ENCODE measurements around the gene ETNPPL. TPM values are rescaled to one million over a fixed set of nuclear protein-coding genes. Genes with fewer than 3 reads are reported as not detected.

The ETNPPL gene
- total RNA-seq, 1 experiment from 2014 or later, result 0.66 TPM

DNA sequence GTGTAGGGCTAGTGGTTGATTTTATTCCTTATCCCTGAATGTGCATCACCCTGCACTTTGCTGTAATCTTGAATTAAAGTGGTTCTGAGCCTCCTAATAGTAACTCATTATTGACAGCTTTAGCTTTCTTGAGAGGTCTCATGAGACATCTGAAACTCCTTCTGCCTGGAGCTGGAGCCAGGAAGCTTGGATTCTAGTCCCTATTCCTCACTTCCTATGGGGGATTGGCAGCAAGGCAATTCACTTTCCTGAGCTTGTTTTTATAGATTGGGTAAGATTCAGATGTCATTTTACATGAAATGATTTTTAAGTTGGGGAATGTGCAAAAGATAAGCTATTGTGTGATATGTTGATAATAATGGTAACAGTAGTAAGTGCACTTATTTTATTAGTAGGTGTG is 17.1 kb upstream of the ETNPPL start:
- ChIA-PET CTCF (interaction anchor here (0.5 kb wide), 1 partner anchor 12 kb away, joined by 3 read pairs; no protein-coding TSS in a partner anchor), POLR2A (no interaction called here)
- Mint-ChIP-seq H3K4me3 (no peak overlapping the region), H3K4me1 (no peaks in the 10 kb centered on the region), H3K36me3 (no peaks in the 10 kb centered on the region), H3K9me3 (no peaks in the 10 kb centered on the region), H3K27ac (no peak overlapping the region), H3K27me3 (ENCODE audit: low read depth) (no peaks in the 10 kb centered on the region)
- TF ChIP-seq EMX1 (CRISPR knock-in tag; IDR thresholded peaks at IDR 0.05), result no peak
- no peak for ATAC-seq
- DNase-seq (ENCODE audit: low spot score), result no peak

DNA sequence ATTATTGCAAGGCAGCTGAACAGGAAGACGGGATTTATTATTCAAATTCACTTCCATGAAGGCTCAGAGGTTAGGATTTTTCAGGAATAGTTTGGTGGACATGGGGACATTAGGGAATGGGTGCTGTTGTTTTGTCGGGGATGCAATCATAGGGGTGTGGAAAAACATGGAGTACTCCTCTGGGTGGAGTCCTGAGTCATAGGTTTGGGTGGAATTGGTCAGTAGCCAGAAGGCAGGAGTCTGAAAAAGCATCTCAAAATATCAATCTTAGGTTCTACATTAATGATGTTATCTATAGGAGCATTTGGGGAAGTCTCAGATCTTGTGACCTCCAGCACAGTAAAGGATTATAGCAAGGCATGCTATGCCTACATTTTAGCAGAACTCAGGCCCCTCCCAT is 14.5 kb upstream of the ETNPPL start:
- TF ChIP-seq, protein P1, sequence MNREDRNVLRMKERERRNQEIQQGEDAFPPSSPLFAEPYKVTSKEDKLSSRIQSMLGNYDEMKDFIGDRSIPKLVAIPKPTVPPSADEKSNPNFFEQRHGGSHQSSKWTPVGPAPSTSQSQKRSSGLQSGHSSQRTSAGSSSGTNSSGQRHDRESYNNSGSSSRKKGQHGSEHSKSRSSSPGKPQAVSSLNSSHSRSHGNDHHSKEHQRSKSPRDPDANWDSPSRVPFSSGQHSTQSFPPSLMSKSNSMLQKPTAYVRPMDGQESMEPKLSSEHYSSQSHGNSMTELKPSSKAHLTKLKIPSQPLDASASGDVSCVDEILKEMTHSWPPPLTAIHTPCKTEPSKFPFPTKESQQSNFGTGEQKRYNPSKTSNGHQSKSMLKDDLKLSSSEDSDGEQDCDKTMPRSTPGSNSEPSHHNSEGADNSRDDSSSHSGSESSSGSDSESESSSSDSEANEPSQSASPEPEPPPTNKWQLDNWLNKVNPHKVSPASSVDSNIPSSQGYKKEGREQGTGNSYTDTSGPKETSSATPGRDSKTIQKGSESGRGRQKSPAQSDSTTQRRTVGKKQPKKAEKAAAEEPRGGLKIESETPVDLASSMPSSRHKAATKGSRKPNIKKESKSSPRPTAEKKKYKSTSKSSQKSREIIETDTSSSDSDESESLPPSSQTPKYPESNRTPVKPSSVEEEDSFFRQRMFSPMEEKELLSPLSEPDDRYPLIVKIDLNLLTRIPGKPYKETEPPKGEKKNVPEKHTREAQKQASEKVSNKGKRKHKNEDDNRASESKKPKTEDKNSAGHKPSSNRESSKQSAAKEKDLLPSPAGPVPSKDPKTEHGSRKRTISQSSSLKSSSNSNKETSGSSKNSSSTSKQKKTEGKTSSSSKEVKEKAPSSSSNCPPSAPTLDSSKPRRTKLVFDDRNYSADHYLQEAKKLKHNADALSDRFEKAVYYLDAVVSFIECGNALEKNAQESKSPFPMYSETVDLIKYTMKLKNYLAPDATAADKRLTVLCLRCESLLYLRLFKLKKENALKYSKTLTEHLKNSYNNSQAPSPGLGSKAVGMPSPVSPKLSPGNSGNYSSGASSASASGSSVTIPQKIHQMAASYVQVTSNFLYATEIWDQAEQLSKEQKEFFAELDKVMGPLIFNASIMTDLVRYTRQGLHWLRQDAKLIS (CRISPR knock-in tag; IDR thresholded peaks at IDR 0.05; ENCODE audit: borderline replicate concordance), result no peak
- TF ChIP-seq, protein P2, sequence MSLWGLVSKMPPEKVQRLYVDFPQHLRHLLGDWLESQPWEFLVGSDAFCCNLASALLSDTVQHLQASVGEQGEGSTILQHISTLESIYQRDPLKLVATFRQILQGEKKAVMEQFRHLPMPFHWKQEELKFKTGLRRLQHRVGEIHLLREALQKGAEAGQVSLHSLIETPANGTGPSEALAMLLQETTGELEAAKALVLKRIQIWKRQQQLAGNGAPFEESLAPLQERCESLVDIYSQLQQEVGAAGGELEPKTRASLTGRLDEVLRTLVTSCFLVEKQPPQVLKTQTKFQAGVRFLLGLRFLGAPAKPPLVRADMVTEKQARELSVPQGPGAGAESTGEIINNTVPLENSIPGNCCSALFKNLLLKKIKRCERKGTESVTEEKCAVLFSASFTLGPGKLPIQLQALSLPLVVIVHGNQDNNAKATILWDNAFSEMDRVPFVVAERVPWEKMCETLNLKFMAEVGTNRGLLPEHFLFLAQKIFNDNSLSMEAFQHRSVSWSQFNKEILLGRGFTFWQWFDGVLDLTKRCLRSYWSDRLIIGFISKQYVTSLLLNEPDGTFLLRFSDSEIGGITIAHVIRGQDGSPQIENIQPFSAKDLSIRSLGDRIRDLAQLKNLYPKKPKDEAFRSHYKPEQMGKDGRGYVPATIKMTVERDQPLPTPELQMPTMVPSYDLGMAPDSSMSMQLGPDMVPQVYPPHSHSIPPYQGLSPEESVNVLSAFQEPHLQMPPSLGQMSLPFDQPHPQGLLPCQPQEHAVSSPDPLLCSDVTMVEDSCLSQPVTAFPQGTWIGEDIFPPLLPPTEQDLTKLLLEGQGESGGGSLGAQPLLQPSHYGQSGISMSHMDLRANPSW (CRISPR knock-in tag; conservative IDR thresholded peaks at IDR 0.05; ENCODE audit: low read depth), result no peak
- no peak for TF ChIP-seq TEAD4 (CRISPR knock-in tag; IDR thresholded peaks at IDR 0.05)
- TF ChIP-seq, protein P3, sequence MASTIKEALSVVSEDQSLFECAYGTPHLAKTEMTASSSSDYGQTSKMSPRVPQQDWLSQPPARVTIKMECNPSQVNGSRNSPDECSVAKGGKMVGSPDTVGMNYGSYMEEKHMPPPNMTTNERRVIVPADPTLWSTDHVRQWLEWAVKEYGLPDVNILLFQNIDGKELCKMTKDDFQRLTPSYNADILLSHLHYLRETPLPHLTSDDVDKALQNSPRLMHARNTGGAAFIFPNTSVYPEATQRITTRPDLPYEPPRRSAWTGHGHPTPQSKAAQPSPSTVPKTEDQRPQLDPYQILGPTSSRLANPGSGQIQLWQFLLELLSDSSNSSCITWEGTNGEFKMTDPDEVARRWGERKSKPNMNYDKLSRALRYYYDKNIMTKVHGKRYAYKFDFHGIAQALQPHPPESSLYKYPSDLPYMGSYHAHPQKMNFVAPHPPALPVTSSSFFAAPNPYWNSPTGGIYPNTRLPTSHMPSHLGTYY (CRISPR knock-in tag; IDR thresholded peaks at IDR 0.05), result no peak
- TF ChIP-seq ELF4 (CRISPR knock-in tag; IDR thresholded peaks at IDR 0.05; ENCODE audit: low read depth), result no peak
- TF ChIP-seq, protein P4, sequence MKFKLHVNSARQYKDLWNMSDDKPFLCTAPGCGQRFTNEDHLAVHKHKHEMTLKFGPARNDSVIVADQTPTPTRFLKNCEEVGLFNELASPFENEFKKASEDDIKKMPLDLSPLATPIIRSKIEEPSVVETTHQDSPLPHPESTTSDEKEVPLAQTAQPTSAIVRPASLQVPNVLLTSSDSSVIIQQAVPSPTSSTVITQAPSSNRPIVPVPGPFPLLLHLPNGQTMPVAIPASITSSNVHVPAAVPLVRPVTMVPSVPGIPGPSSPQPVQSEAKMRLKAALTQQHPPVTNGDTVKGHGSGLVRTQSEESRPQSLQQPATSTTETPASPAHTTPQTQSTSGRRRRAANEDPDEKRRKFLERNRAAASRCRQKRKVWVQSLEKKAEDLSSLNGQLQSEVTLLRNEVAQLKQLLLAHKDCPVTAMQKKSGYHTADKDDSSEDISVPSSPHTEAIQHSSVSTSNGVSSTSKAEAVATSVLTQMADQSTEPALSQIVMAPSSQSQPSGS (CRISPR knock-in tag; IDR thresholded peaks at IDR 0.05; ENCODE audit: borderline replicate concordance, low read depth), result no peak
- no peaks in the 10 kb centered on the region for H3K36me3 Mint-ChIP-seq
- ATAC-seq, result no peak
- no peak for DNase-seq (ENCODE audit: low spot score)
- H3K4me1 Mint-ChIP-seq, result no peaks in the 10 kb centered on the region
- H3K9me3 Mint-ChIP-seq, result no peaks in the 10 kb centered on the region
- no peaks in the 10 kb centered on the region for H3K27me3 Mint-ChIP-seq (ENCODE audit: low read depth)
- CTCF ChIA-PET, result interaction anchor here (1.2 kb wide), 1 partner anchor 15 kb away, joined by 3 read pairs; the partner anchor contains the start of gene ETNPPL
- POLR2A ChIA-PET, result no interaction called here
- H3K27ac Mint-ChIP-seq, result no peak overlapping the region
- H3K4me3 Mint-ChIP-seq, result no peak overlapping the region

DNA sequence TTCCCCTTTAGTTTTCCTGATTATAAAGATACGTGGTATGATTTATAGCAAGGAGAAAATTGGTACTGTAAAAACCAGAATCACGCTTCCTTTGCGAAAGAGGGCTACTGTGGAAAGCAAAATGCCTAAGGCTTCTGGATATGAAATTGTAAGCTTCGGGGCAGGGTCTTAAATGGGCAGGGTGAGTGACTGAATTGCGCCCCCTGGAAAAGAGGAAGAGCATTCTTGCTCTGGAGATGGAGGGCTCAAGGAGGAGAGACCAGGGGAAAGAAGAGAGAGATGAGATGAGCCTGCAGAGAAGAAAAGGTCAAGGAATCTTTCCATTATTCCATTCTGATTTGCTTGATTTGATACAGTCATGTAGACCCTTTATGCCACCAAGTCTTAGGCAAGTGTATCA is 13.1 kb upstream of the ETNPPL start:
- peaks cover 6% of the 10 kb centered on the region; the same call in 1 of the 2 replicates for H3K27me3 Mint-ChIP-seq (ENCODE audit: low read depth)
- H3K4me1 Mint-ChIP-seq, result peaks cover 3% of the 10 kb centered on the region
- POLR2A ChIA-PET, result no interaction called here
- DNase-seq (ENCODE audit: low spot score) (peak; percentile 22), ATAC-seq (peak; percentile 75)
- no peaks in the 10 kb centered on the region for H3K36me3 Mint-ChIP-seq
- CTCF ChIA-PET, result interaction anchor here (0.6 to 1.1 kb wide), 4 partner anchors 8 to 125 kb away, joined by 3 to 4 read pairs (median 3); partner anchors contain the start of gene OSTC
- 0 out of 2 replicates have a peak overlapping the region, but pooled peaks have one; percentile 15 for H3K27ac Mint-ChIP-seq
- H3K4me3 Mint-ChIP-seq, result no peak overlapping the region
- H3K9me3 Mint-ChIP-seq, result no peaks in the 10 kb centered on the region
- TF ChIP-seq, protein P5, sequence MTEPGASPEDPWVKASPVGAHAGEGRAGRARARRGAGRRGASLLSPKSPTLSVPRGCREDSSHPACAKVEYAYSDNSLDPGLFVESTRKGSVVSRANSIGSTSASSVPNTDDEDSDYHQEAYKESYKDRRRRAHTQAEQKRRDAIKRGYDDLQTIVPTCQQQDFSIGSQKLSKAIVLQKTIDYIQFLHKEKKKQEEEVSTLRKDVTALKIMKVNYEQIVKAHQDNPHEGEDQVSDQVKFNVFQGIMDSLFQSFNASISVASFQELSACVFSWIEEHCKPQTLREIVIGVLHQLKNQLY (CRISPR knock-in tag; IDR thresholded peaks at IDR 0.05), result no peak
- TF ChIP-seq CBFB (CRISPR knock-in tag; IDR thresholded peaks at IDR 0.05; ENCODE audit: low read depth) (no peak), FOXJ3 (CRISPR knock-in tag; IDR thresholded peaks at IDR 0.05; ENCODE audit: borderline replicate concordance) (no peak), RELA (CRISPR knock-in tag; IDR thresholded peaks at IDR 0.05; ENCODE audit: borderline replicate concordance) (no peak), CREB1 (CRISPR knock-in tag; IDR thresholded peaks at IDR 0.05) (no peak)
- TF ChIP-seq, protein P6, sequence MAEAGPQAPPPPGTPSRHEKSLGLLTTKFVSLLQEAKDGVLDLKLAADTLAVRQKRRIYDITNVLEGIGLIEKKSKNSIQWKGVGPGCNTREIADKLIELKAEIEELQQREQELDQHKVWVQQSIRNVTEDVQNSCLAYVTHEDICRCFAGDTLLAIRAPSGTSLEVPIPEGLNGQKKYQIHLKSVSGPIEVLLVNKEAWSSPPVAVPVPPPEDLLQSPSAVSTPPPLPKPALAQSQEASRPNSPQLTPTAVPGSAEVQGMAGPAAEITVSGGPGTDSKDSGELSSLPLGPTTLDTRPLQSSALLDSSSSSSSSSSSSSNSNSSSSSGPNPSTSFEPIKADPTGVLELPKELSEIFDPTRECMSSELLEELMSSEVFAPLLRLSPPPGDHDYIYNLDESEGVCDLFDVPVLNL (CRISPR knock-in tag; IDR thresholded peaks at IDR 0.05; ENCODE audit: borderline replicate concordance, low read depth), result no peak
- TF ChIP-seq, protein P7, sequence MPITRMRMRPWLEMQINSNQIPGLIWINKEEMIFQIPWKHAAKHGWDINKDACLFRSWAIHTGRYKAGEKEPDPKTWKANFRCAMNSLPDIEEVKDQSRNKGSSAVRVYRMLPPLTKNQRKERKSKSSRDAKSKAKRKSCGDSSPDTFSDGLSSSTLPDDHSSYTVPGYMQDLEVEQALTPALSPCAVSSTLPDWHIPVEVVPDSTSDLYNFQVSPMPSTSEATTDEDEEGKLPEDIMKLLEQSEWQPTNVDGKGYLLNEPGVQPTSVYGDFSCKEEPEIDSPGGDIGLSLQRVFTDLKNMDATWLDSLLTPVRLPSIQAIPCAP (CRISPR knock-in tag; IDR thresholded peaks at IDR 0.05), result no peak
- TF ChIP-seq, protein P8, sequence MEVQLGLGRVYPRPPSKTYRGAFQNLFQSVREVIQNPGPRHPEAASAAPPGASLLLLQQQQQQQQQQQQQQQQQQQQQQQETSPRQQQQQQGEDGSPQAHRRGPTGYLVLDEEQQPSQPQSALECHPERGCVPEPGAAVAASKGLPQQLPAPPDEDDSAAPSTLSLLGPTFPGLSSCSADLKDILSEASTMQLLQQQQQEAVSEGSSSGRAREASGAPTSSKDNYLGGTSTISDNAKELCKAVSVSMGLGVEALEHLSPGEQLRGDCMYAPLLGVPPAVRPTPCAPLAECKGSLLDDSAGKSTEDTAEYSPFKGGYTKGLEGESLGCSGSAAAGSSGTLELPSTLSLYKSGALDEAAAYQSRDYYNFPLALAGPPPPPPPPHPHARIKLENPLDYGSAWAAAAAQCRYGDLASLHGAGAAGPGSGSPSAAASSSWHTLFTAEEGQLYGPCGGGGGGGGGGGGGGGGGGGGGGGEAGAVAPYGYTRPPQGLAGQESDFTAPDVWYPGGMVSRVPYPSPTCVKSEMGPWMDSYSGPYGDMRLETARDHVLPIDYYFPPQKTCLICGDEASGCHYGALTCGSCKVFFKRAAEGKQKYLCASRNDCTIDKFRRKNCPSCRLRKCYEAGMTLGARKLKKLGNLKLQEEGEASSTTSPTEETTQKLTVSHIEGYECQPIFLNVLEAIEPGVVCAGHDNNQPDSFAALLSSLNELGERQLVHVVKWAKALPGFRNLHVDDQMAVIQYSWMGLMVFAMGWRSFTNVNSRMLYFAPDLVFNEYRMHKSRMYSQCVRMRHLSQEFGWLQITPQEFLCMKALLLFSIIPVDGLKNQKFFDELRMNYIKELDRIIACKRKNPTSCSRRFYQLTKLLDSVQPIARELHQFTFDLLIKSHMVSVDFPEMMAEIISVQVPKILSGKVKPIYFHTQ (CRISPR knock-in tag; IDR thresholded peaks at IDR 0.05), result no peak
